H1 (cell line): ENCODE measurements around the gene FBXW8. TPM values are rescaled to one million over a fixed set of nuclear protein-coding genes. Genes with fewer than 3 reads are reported as not detected.

Experiments
- BACH1 ChIP-seq: IDR thresholded peaks from 2 replicates; pipeline ENCODE4 v1.6.1; 2012; ENCODE audit warnings: low read length, improper control_type of control experiment
- BCL11A ChIP-seq, 2 experiments: IDR thresholded peaks; one replicate each; pipeline ENCODE4 v1.6.1; 2011; ENCODE audit warnings: low read depth in 2 of 2, low read length in 2 of 2, mild to moderate bottlenecking in 2 of 2
- CBX5 ChIP-seq: fragments of 300-800, 300-1000 bp; sonication (generic); IDR thresholded peaks from 2 replicates; pipeline ENCODE4 v1.7.1; 2016; ENCODE audit warnings: antibody characterized with exemption, low read length, low read depth
- CBX8 ChIP-seq: fragments of 300-800, 300-1000 bp; sonication (generic); IDR thresholded peaks from 2 replicates; pipeline ENCODE4 v1.7.1; 2016; ENCODE audit warnings: low read depth, low read length, borderline replicate concordance
- CEBPB ChIP-seq: IDR thresholded peaks from 2 replicates; pipeline ENCODE4 v1.6.1; 2012; ENCODE audit warnings: low read depth, low read length
- CTBP2 ChIP-seq: IDR thresholded peaks from 2 replicates; pipeline ENCODE4 v1.7.0; 2011; ENCODE audit warnings: borderline replicate concordance, mild to moderate bottlenecking, moderate library complexity, mixed read lengths, low read length; ENCODE audit not compliant: insufficient read depth, insufficient read length
- GTF2F1 ChIP-seq: IDR thresholded peaks from 2 replicates; pipeline ENCODE4 v1.6.1; 2012; ENCODE audit warnings: low read depth, low read length, improper control_type of control experiment, borderline replicate concordance
- POLR2AphosphoS5 ChIP-seq: IDR thresholded peaks from 2 replicates; pipeline ENCODE4 v1.6.1; 2011; ENCODE audit warnings: low read depth, low read length
- RFX5 ChIP-seq: IDR thresholded peaks from 2 replicates; pipeline ENCODE4 v1.6.1; 2011; ENCODE audit warnings: low read depth, low read length, improper control_type of control experiment, borderline replicate concordance
- SIX5 ChIP-seq: IDR thresholded peaks from 2 replicates; pipeline ENCODE4 v1.6.1; 2011; ENCODE audit warnings: mild to moderate bottlenecking, low read depth, low read length
- TAF1 ChIP-seq: IDR thresholded peaks from 2 replicates; pipeline ENCODE4 v1.6.1; 2011; ENCODE audit warnings: mild to moderate bottlenecking, low read depth, low read length
- ZNF274 ChIP-seq: IDR thresholded peaks from 2 replicates; pipeline ENCODE4 v1.7.0; 2012; ENCODE audit warnings: low read length, borderline replicate concordance; ENCODE audit errors: extremely low read depth
- polyA plus RNA-seq, 7 experiments: library from polyadenylated mRNA; depleted of rRNA in 3 of 7; stranded (reverse) in 5 of 7; unstranded in 2 of 7; fragments of >200 nt in 5 of 7; fragments of 200-250 nt in 2 of 7; gene quantifications; 1 replicate in 5 of 7; 2 replicates in 1 of 7; 4 replicates in 1 of 7; pipeline versions ENCODE4 v1.2.1 to v1.2.3, GENCODE V29; 2011 to 2013; ENCODE audit warnings: missing spikeins in 2 of 7, mixed read lengths in 2 of 7
- total RNA-seq: library from RNA; stranded (reverse); fragmentation: NEBNext Ultra II Directional; extraction: Animal tissue kit (Norgen Biotek cat#: 25700); gene quantifications from 2 replicates; pipeline ENCODE4 v1.2.1, GENCODE V29; 2021
- TF ChIP-seq, protein P1 (sequence below): fragments of 300-600 bp; sonication (generic); IDR thresholded peaks from 2 replicates; pipeline ENCODE4 v1.7.1; 2012; ENCODE audit warnings: low read length, moderate library complexity, mild to moderate bottlenecking, inconsistent platforms; ENCODE audit not compliant: insufficient replicate concordance

The FBXW8 gene
- total and polyA plus RNA-seq, 2 of the 8 experiments (the other 6 are each of a cell fraction or from before 2014, with no cell fraction given) = 15.8 to 16.0 TPM

DNA sequence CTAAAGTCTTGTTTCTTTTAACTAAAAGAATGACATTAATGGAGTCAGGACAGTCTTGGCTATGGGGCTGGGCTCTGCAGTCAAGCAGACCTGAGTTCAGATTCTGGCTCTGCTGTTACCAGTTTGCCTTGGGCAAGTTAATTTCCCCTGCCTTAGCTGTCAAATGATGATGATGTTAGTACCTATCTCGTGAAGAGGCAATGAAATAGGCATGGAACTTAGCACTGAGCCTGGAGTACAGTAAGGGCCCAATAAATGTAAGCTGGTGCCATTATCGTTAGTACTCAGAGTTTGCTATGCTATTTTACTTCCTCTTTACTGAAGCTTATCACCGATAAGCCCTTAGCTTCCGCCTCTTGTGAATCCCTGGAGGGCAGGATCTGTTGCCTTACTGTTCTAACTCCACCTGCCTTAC lies 8.5 kb downstream of the FBXW8 start (continued):
- TF ChIP-seq, protein P1, sequence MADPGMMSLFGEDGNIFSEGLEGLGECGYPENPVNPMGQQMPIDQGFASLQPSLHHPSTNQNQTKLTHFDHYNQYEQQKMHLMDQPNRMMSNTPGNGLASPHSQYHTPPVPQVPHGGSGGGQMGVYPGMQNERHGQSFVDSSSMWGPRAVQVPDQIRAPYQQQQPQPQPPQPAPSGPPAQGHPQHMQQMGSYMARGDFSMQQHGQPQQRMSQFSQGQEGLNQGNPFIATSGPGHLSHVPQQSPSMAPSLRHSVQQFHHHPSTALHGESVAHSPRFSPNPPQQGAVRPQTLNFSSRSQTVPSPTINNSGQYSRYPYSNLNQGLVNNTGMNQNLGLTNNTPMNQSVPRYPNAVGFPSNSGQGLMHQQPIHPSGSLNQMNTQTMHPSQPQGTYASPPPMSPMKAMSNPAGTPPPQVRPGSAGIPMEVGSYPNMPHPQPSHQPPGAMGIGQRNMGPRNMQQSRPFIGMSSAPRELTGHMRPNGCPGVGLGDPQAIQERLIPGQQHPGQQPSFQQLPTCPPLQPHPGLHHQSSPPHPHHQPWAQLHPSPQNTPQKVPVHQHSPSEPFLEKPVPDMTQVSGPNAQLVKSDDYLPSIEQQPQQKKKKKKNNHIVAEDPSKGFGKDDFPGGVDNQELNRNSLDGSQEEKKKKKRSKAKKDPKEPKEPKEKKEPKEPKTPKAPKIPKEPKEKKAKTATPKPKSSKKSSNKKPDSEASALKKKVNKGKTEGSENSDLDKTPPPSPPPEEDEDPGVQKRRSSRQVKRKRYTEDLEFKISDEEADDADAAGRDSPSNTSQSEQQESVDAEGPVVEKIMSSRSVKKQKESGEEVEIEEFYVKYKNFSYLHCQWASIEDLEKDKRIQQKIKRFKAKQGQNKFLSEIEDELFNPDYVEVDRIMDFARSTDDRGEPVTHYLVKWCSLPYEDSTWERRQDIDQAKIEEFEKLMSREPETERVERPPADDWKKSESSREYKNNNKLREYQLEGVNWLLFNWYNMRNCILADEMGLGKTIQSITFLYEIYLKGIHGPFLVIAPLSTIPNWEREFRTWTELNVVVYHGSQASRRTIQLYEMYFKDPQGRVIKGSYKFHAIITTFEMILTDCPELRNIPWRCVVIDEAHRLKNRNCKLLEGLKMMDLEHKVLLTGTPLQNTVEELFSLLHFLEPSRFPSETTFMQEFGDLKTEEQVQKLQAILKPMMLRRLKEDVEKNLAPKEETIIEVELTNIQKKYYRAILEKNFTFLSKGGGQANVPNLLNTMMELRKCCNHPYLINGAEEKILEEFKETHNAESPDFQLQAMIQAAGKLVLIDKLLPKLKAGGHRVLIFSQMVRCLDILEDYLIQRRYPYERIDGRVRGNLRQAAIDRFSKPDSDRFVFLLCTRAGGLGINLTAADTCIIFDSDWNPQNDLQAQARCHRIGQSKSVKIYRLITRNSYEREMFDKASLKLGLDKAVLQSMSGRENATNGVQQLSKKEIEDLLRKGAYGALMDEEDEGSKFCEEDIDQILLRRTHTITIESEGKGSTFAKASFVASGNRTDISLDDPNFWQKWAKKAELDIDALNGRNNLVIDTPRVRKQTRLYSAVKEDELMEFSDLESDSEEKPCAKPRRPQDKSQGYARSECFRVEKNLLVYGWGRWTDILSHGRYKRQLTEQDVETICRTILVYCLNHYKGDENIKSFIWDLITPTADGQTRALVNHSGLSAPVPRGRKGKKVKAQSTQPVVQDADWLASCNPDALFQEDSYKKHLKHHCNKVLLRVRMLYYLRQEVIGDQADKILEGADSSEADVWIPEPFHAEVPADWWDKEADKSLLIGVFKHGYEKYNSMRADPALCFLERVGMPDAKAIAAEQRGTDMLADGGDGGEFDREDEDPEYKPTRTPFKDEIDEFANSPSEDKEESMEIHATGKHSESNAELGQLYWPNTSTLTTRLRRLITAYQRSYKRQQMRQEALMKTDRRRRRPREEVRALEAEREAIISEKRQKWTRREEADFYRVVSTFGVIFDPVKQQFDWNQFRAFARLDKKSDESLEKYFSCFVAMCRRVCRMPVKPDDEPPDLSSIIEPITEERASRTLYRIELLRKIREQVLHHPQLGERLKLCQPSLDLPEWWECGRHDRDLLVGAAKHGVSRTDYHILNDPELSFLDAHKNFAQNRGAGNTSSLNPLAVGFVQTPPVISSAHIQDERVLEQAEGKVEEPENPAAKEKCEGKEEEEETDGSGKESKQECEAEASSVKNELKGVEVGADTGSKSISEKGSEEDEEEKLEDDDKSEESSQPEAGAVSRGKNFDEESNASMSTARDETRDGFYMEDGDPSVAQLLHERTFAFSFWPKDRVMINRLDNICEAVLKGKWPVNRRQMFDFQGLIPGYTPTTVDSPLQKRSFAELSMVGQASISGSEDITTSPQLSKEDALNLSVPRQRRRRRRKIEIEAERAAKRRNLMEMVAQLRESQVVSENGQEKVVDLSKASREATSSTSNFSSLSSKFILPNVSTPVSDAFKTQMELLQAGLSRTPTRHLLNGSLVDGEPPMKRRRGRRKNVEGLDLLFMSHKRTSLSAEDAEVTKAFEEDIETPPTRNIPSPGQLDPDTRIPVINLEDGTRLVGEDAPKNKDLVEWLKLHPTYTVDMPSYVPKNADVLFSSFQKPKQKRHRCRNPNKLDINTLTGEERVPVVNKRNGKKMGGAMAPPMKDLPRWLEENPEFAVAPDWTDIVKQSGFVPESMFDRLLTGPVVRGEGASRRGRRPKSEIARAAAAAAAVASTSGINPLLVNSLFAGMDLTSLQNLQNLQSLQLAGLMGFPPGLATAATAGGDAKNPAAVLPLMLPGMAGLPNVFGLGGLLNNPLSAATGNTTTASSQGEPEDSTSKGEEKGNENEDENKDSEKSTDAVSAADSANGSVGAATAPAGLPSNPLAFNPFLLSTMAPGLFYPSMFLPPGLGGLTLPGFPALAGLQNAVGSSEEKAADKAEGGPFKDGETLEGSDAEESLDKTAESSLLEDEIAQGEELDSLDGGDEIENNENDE = no peak
- TF ChIP-seq GTF2F1 (no peak), POLR2AphosphoS5 (no peak), ZNF274 (no peak), CEBPB (no peak), BCL11A (IDR thresholded peaks at IDR 0.05; ENCODE audit: low read depth in 2 of 2, low read length in 2 of 2) (no peak), CBX5 (no peak), TAF1 (no peak), CBX8 (no peak), SIX5 (no peak), CTBP2 (no peak), BACH1 (no peak), RFX5 (no peak)
